B cell (primary cell): ENCODE results near the gene SUN3.

Source experiments
- EZH2 ChIP-seq: IDR thresholded peaks from 2 replicates; pipeline ENCODE4 v1.6.1; 2012; ENCODE audit warnings: borderline replicate concordance, low read depth, mild to moderate bottlenecking, moderate library complexity, low read length; ENCODE audit not compliant: insufficient read depth, poor library complexity, severe bottlenecking
- TF ChIP-seq, protein P1 (sequence below): fragments of 200-600 bp; IDR thresholded peaks from one replicate; pipeline ENCODE4 v1.8.0; 2022; ENCODE audit warnings: antibody characterized with exemption, mild to moderate bottlenecking

DNA sequence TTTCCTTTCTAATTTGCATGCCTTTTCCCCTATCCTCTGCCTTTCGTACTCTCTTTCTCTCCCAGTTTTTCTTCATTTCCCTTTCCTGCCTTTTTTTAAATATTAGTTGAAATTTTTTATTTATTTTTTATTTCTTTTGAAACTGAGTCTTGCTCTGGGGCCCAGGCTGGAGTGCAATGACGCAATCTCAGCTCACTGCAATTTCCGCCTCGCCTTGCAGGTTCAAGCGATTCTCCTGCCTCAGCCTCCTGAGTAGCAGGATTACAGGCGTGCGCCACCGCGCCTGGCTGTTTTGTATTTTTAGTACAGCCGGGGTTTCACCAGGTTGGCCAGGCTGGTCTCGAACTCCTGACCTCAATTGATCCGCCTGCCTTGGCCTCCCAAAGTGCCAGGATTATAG is 29.5 kb downstream of the SUN3 start:
- TF ChIP-seq, protein P1, sequence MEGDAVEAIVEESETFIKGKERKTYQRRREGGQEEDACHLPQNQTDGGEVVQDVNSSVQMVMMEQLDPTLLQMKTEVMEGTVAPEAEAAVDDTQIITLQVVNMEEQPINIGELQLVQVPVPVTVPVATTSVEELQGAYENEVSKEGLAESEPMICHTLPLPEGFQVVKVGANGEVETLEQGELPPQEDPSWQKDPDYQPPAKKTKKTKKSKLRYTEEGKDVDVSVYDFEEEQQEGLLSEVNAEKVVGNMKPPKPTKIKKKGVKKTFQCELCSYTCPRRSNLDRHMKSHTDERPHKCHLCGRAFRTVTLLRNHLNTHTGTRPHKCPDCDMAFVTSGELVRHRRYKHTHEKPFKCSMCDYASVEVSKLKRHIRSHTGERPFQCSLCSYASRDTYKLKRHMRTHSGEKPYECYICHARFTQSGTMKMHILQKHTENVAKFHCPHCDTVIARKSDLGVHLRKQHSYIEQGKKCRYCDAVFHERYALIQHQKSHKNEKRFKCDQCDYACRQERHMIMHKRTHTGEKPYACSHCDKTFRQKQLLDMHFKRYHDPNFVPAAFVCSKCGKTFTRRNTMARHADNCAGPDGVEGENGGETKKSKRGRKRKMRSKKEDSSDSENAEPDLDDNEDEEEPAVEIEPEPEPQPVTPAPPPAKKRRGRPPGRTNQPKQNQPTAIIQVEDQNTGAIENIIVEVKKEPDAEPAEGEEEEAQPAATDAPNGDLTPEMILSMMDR, result no peak
- no peak for TF ChIP-seq EZH2
